ENCODE results near the gene KCNH2.

KCNH2 gene

DNA sequence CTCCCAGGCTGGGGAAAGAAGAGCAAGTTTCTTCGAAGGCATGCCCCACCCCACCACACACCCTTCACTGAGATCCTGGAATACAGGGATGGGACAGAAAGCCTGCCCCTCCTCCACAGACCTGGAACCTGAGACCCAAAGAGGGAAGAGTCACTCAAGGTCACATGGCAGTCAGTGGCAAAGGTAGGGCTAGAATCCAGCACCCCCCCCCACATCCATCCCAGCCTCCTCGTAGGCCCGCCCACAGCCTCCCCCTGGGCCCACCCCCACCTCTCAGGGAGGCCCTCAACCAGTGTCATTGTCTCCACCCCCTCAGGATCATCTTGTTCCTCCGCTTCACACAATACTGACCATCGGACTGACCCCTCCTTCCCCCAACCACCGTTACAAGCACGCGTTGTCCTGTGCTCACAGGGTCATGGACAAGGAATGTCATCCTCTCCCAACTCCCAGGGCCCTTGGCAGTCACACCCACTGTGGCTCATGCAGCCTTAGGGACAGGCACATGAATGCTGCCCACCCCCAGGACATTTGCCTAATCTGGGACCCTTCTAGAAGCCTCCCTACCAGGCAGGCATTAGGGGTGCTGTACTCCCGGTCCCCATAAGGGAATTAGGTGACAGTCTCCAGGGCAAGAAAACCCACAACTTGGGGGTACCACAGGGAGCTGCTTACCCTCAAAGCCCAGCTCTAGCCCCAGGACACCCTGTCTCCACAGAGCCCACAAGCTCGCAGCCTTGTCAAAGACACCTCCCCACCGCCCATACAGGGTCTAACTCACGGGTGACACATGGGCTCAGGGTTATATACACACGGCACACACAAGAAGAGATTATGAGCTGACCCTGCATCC lies 1.4 kb downstream of the KCNH2 start:
- no peak for TF ChIP-seq CTCF (IDR thresholded peaks at IDR 0.05; ENCODE audit: low read depth, low read length)
- H3K4me3 ChIP-seq (replicated peaks in 1 of 2; ENCODE audit: low read depth in 2 of 2, low read length in 2 of 2): no peak overlapping the region
- no peak for DNase-seq (ENCODE audit: low read depth in 2 of 2)

DNA sequence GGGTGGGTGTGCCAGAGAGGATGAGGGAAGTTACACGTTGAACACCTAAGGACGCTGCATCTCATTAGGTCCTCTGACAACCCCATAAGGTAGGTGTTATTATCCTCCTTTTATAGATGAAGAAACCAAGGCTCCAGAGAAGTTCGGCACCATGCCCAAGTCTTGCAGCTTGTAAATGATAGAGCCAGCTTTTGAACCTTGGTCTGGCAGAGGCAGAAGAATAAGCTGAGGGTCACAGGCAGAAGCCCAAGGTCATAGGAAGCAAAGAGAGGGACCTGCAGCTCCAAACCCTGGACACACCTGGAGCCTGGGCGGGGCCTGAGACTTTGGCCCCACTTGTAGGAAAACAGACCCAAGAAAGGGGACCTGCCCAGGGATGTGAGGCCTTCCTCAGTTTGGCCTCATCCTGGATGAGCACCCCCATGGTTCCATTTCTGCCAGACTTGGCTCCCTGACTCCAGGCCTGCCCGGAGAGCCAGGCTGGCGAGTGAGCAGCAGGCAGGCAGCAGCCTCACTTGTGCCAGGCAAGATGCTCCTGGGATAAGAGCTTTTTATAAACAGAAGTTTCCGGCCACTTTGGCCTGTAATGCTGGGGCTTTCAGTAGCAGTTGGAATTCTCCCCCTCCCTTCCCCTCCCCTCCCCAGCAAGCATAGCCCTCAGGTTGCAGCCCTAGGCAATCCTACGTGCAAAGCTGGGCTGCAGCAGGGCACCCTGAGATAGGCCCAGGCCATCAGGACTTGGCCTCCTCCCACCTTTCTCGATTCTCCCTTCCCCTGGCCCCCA lies 2.4 kb downstream of the KCNH2 start:
- DNase-seq (ENCODE audit: low read depth in 2 of 2): no peak
- H3K4me3 ChIP-seq (replicated peaks in 1 of 2; ENCODE audit: low read depth in 2 of 2, low read length in 2 of 2): no peak overlapping the region
- TF ChIP-seq CTCF (IDR thresholded peaks at IDR 0.05; ENCODE audit: low read depth, low read length): no peak

- H3K4me3 ChIP-seq (replicated peaks in 1 of 2; ENCODE audit: low read depth in 2 of 2, low read length in 2 of 2): peak overlapping the region; percentile 11 to 26
- peak; percentile 3 for TF ChIP-seq CTCF (IDR thresholded peaks at IDR 0.05; ENCODE audit: low read depth, low read length)
- DNase-seq (ENCODE audit: low read depth in 2 of 2): no peak
Observed at GRCh38 chr7:150974468-150975391, 3.4 kb downstream of the KCNH2 start.

DNA sequence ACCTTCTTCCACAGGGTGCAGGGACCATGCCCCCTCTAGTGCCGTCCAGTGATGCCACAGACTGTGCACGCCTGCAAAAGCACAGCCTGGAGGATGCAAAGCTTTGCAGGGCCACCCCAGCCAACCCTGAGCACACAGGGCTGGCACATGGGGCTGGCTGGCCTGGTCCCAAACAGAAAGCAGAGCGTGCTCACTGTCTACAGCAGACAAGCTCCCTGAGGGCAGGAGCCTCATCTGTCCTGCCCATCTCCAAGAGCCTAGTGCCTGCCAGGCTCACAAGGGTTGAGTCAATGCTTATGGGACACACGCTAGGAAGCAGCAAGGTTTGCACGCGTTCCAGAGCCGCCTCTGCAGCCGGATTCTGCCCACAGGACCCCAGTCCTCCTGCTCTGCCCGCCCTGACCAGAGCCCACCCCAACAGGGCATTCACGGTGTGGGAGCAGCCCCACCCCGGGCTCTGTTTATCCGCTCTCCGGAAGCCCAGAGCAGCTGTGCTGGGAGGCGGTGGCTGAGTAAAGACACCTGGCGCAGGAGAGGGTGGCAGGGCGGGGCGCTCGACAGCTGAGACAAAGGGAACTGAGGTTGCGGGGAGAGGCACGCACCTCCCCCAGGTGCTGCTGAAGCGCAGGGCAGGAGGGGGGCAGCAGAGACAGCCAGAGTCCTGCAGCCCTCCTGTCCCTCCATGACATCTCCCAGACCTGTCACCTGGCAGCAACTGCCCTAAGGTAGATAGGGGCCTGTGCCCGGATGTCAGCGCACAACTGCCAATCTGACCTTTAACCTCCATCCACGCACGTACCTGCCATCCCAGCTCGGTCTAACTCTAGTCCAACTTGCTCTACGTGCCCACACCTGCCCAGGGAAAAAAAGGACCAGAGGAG lies 4.3 kb downstream of the KCNH2 start:
- no peak overlapping the region for H3K4me3 ChIP-seq (replicated peaks in 1 of 2; ENCODE audit: low read depth in 2 of 2, low read length in 2 of 2)
- no peak for TF ChIP-seq CTCF (IDR thresholded peaks at IDR 0.05; ENCODE audit: low read depth, low read length)
- DNase-seq (ENCODE audit: low read depth in 2 of 2): no peak

DNA sequence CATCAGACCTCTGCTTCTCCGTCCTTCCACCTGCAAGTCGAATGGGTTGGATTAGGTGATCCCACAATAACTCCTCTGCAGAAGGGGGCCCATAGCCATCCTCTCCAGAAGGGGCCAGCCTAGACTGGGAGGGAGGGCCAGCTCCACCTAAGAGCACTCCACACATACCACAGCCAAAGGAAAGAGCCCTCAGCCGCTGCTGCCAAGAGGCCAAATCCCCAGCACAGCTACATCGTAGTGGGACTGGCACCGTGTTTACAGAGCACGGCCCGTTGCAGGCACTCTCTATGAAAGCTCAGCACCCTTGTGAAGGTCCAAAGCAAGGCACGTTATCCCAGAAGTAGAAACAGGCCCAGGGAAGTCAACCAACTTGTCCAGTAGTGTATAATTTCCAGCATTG lies 5.4 kb downstream of the KCNH2 start:
- DNase-seq (ENCODE audit: low read depth in 2 of 2): no peak
- no peak overlapping the region for H3K4me3 ChIP-seq (replicated peaks in 1 of 2; ENCODE audit: low read depth in 2 of 2, low read length in 2 of 2)
- no peak for TF ChIP-seq CTCF (IDR thresholded peaks at IDR 0.05; ENCODE audit: low read depth, low read length)
